Keratinocyte (primary cell): ENCODE results near the gene JAM3.
"Not testable (repeated sequence)": the region's sequence is repeated elsewhere in the genome, so short reads cannot be mapped to it uniquely, and the experiment has no call there.

Experiments used
- EZH2 ChIP-seq: IDR thresholded peaks from one replicate; pipeline ENCODE4 v1.6.1; 2012; ENCODE audit warnings: inconsistent platforms, mild to moderate bottlenecking, low read length, moderate library complexity
- TF ChIP-seq, protein P1 (sequence below), 3 experiments: IDR thresholded peaks in 1 of 3; conservative IDR thresholded peaks in 1 of 3; optimal IDR thresholded peaks in 1 of 3; 2 replicates in 2 of 3; 3 replicates in 1 of 3; pipeline versions ENCODE3 to v1.5.1; 2011; ENCODE audit warnings: low read length in 3 of 3, mild to moderate bottlenecking in 3 of 3, moderate library complexity in 2 of 3, control low read depth in 1 of 3, inconsistent platforms in 1 of 3; ENCODE audit not compliant: insufficient read depth in 2 of 3; ENCODE audit errors: extremely low read depth in 1 of 3

DNA sequence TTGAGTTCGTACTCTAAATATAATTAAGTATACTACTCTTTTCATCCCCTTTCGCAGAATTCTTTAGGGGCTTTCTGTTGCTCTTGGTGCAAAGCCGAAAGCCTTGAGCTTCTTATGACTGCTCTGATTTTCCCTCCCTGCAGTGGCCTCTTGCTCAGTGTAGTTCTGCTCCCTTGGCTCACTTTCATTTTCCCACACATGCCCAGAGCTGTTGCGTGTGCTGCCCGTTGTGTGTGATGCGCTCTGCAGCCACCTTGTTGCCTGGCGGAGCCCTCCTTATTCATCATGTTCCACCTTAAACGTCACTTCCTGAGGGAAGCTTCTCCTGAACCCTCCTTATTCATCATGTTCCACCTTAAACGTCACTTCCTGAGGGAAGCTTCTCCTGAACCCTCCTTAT, 23.1 kb downstream of the JAM3 start:
- TF ChIP-seq, protein P1, sequence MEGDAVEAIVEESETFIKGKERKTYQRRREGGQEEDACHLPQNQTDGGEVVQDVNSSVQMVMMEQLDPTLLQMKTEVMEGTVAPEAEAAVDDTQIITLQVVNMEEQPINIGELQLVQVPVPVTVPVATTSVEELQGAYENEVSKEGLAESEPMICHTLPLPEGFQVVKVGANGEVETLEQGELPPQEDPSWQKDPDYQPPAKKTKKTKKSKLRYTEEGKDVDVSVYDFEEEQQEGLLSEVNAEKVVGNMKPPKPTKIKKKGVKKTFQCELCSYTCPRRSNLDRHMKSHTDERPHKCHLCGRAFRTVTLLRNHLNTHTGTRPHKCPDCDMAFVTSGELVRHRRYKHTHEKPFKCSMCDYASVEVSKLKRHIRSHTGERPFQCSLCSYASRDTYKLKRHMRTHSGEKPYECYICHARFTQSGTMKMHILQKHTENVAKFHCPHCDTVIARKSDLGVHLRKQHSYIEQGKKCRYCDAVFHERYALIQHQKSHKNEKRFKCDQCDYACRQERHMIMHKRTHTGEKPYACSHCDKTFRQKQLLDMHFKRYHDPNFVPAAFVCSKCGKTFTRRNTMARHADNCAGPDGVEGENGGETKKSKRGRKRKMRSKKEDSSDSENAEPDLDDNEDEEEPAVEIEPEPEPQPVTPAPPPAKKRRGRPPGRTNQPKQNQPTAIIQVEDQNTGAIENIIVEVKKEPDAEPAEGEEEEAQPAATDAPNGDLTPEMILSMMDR (optimal IDR thresholded peaks at IDR 0.05 in 1 of 3, IDR thresholded peaks at IDR 0.05 in 1 of 3, conservative IDR thresholded peaks at IDR 0.05 in 1 of 3; ENCODE audit: extremely low read depth in 1 of 3, insufficient read depth in 2 of 3, low read length in 3 of 3), result not testable (repeated sequence)
- TF ChIP-seq EZH2, result not testable (repeated sequence)
